ENCODE data around the gene ADCY10. TPM values are rescaled to one million over a fixed set of nuclear protein-coding genes. Genes with fewer than 3 reads are reported as not detected.

Gene ADCY10
- total and polyA plus RNA-seq, 12 donors = 0.10 to 0.70 (median 0.17) TPM

- H3K4me3 ChIP-seq = no peak overlapping the region
- DNase-seq = no peak
- intact Hi-C loops (cut with DNase I) = loop anchor here in 1 of 10 donors (10.0 kb wide), 1 partner anchor 102 kb away; no protein-coding TSS in a partner anchor
- no peak overlapping the region for H3K27ac ChIP-seq
- peaks cover 0 to 76% (median 37%) of the 10 kb centered on the region in 9 donors for H3K4me1 ChIP-seq
- 80 to 82% methylated on average over 4 of the region's 4 CpGs for WGBS, 2 donors
- H3K27me3 ChIP-seq = no peaks in the 10 kb centered on the region
- H3K36me3 ChIP-seq = peaks cover 0 to 12% (median 0%) of the 10 kb centered on the region in 9 donors
- no peaks in the 10 kb centered on the region for H3K9me3 ChIP-seq
- TF ChIP-seq CTCF (IDR thresholded peaks at IDR 0.05) = no peak
- ATAC-seq = no peak
Measured at GRCh38 chr1:167927046-167927754, 13.3 kb upstream of the ADCY10 start.

GRCh38 chr1:167926486-167926997 lies 12.6 kb upstream of the ADCY10 start:
- H3K27ac ChIP-seq = no peak overlapping the region
- H3K9me3 ChIP-seq = no peaks in the 10 kb centered on the region
- DNase-seq (no peak), ATAC-seq (peak in 1 of 8 donors; percentile 38)
- H3K4me1 ChIP-seq = peaks cover 0 to 80% (median 34%) of the 10 kb centered on the region in 9 donors
- H3K27me3 ChIP-seq = no peaks in the 10 kb centered on the region
- TF ChIP-seq CTCF (IDR thresholded peaks at IDR 0.05) = no peak
- intact Hi-C loops (cut with DNase I) = loop anchor here in 1 of 10 donors (10.0 kb wide), 1 partner anchor 102 kb away; no protein-coding TSS in a partner anchor
- H3K36me3 ChIP-seq = peaks cover 0 to 12% (median 0%) of the 10 kb centered on the region in 9 donors
- 76% methylated on average over 6 of the region's 6 CpGs for WGBS, 2 donors
- no peak overlapping the region for H3K4me3 ChIP-seq

- H3K27me3 ChIP-seq = no peaks in the 10 kb centered on the region
- ATAC-seq (no peak), DNase-seq (no peak)
- WGBS, 2 donors = 81 to 88% methylated on average over 2 of the region's 2 CpGs
- no peak overlapping the region for H3K4me3 ChIP-seq
- peaks cover 0 to 12% (median 0%) of the 10 kb centered on the region in 9 donors for H3K36me3 ChIP-seq
- no peak for TF ChIP-seq CTCF (IDR thresholded peaks at IDR 0.05)
- H3K9me3 ChIP-seq = no peaks in the 10 kb centered on the region
- H3K4me1 ChIP-seq = peaks cover 0 to 70% (median 26%) of the 10 kb centered on the region in 9 donors
- intact Hi-C loops (cut with DNase I) = loop anchor here in 1 of 10 donors (10.0 kb wide), 1 partner anchor 100 kb away; no protein-coding TSS in a partner anchor
- H3K27ac ChIP-seq = no peak overlapping the region
Measured at GRCh38 chr1:167924543-167925231, 10.8 kb upstream of the ADCY10 start.

- peaks cover 0 to 68% (median 26%) of the 10 kb centered on the region in 9 donors for H3K4me1 ChIP-seq
- no peak overlapping the region for H3K27ac ChIP-seq
- H3K4me3 ChIP-seq = no peak overlapping the region
- no peak for TF ChIP-seq CTCF (IDR thresholded peaks at IDR 0.05)
- H3K36me3 ChIP-seq = peaks cover 0 to 14% (median 0%) of the 10 kb centered on the region in 9 donors
- DNase-seq (no peak), ATAC-seq (no peak)
- 79 to 81% methylated on average over 2 of the region's 2 CpGs for WGBS, 2 donors
- no peaks in the 10 kb centered on the region for H3K27me3 ChIP-seq
- no peaks in the 10 kb centered on the region for H3K9me3 ChIP-seq
- intact Hi-C loops (cut with DNase I) = loop anchor here in 1 of 10 donors (10.0 kb wide), 1 partner anchor 99 kb away; no protein-coding TSS in a partner anchor
Measured at GRCh38 chr1:167924102-167924501, 10.2 kb upstream of the ADCY10 start.

Data from heart right ventricle (tissue), 16 donors.